HG03159 (cell line): ENCODE data around the gene FGB.
A peak's percentile ranks its signal among the peaks of the same experiment; 100 is the strongest.

Experiments used
- ATAC-seq: cut with Tn5 transposase; IDR thresholded peaks from one replicate; pipeline ENCODE4 v1.9.1; 2021; ENCODE audit warnings: mild to moderate bottlenecking, moderate library complexity; ENCODE audit not compliant: unreplicated experiment

FGB gene

GRCh38 chr4:154617820-154618317 is 55.1 kb downstream of the FGB start:
- ATAC-seq, result no peak

GRCh38 chr4:154618708-154619315 is 56.0 kb downstream of the FGB start:
- peak; percentile 69 for ATAC-seq

GRCh38 chr4:154620111-154620510 is 57.3 kb downstream of the FGB start:
- no peak for ATAC-seq
